ENCODE data around the gene ATP2A2. TPM values are rescaled to one million over a fixed set of nuclear protein-coding genes. Genes with fewer than 3 reads are reported as not detected.

Gene ATP2A2
- total and polyA plus RNA-seq, 4 donors: 20.9 to 198 (median 67.6) TPM

GRCh38 chr12:110287986-110288385, 6.9 kb downstream of the ATP2A2 start (continued):
- TF ChIP-seq REST (IDR thresholded peaks at IDR 0.05) (no peak), RXRA (IDR thresholded peaks at IDR 0.05) (no peak), TAF1 (conservative IDR thresholded peaks at IDR 0.05) (no peak), EGR1 (IDR thresholded peaks at IDR 0.05; ENCODE audit: low read depth in 2 of 2) (no peak), ATF3 (IDR thresholded peaks at IDR 0.05) (no peak), MAX (IDR thresholded peaks at IDR 0.05) (no peak), RAD21 (IDR thresholded peaks at IDR 0.05) (no peak), NR2F2 (IDR thresholded peaks at IDR 0.05) (no peak), FOXA2 (IDR thresholded peaks at IDR 0.05) (no peak)

- TF ChIP-seq JUND (IDR thresholded peaks at IDR 0.05) (no peak), RAD21 (IDR thresholded peaks at IDR 0.05) (no peak), NR2F2 (IDR thresholded peaks at IDR 0.05) (no peak), RXRA (IDR thresholded peaks at IDR 0.05) (no peak)
- H3K4me3 ChIP-seq (ENCODE audit: low read depth in 1 of 3, low read length in 3 of 3): no peak overlapping the region
- H3K9me3 ChIP-seq (ENCODE audit: control insufficient read depth in 4 of 4, low read length in 3 of 4): no peaks in the 10 kb centered on the region
- H3K27me3 ChIP-seq (ENCODE audit: control insufficient read depth in 4 of 4, insufficient read depth in 4 of 4, low read length in 3 of 4): no peaks in the 10 kb centered on the region
- peaks cover 12 to 31% (median 17%) of the 10 kb centered on the region in 4 donors for H3K4me1 ChIP-seq (ENCODE audit: control insufficient read depth in 4 of 4, insufficient read depth in 4 of 4, low read length in 3 of 4)
- 49% methylated on average over 3 of the region's 3 CpGs for WGBS
- no peak overlapping the region for H3K27ac ChIP-seq (ENCODE audit: low read depth in 1 of 2, low read length in 2 of 2)
- H3K9ac ChIP-seq (ENCODE audit: low read depth in 1 of 2, low read length in 2 of 2): peak overlapping the region in 1 of 2 donors; percentile 31
- DNase-seq (ENCODE audit: low spot score): no peak
- peaks cover 12 to 46% (median 35%) of the 10 kb centered on the region in 4 donors for H3K36me3 ChIP-seq (ENCODE audit: control insufficient read depth in 4 of 4, insufficient read depth in 3 of 4, low read depth in 1 of 4, low read length in 3 of 4)
Measured at GRCh38 chr12:110289044-110289710, 8.1 kb downstream of the ATP2A2 start.

- peak overlapping the region in 1 of 2 donors; percentile 31 for H3K9ac ChIP-seq (ENCODE audit: low read depth in 1 of 2, low read length in 2 of 2)
- no peaks in the 10 kb centered on the region for H3K27me3 ChIP-seq (ENCODE audit: control insufficient read depth in 4 of 4, insufficient read depth in 4 of 4, low read length in 3 of 4)
- no peak for TF ChIP-seq CTCF (IDR thresholded peaks at IDR 0.05; ENCODE audit: low read depth, low read length, missing input control)
- no peak for TF ChIP-seq FOXA1 (IDR thresholded peaks at IDR 0.05)
- WGBS: 47% methylated on average over 2 of the region's 2 CpGs
- no peaks in the 10 kb centered on the region for H3K9me3 ChIP-seq (ENCODE audit: control insufficient read depth in 4 of 4, low read length in 3 of 4)
- peaks cover 13 to 50% (median 36%) of the 10 kb centered on the region in 4 donors for H3K36me3 ChIP-seq (ENCODE audit: control insufficient read depth in 4 of 4, insufficient read depth in 3 of 4, low read depth in 1 of 4, low read length in 3 of 4)
- no peak overlapping the region for H3K27ac ChIP-seq (ENCODE audit: low read depth in 1 of 2, low read length in 2 of 2)
- no peak overlapping the region for H3K4me3 ChIP-seq (ENCODE audit: low read depth in 1 of 3, low read length in 3 of 3)
- DNase-seq (ENCODE audit: low spot score): no peak
- H3K4me1 ChIP-seq (ENCODE audit: control insufficient read depth in 4 of 4, insufficient read depth in 4 of 4, low read length in 3 of 4): peaks cover 12 to 25% (median 15%) of the 10 kb centered on the region in 4 donors
Measured at GRCh38 chr12:110289711-110290078, 8.6 kb downstream of the ATP2A2 start.

Measured in liver (tissue), 9 donors.